ENCODE measurements around the gene LAIR2.

GRCh38 chr19:54461210-54461609 lies 41.4 kb upstream of the LAIR2 start:
- TF ChIP-seq POLR2A (IDR thresholded peaks at IDR 0.05; ENCODE audit: low read depth) (no peak), CTCF (IDR thresholded peaks at IDR 0.05) (no peak), EP300 (IDR thresholded peaks at IDR 0.05) (no peak), POLR2AphosphoS5 (IDR thresholded peaks at IDR 0.05) (no peak)
